GM19467 (cell line): Measurements from ENCODE around the gene MCHR1.
"Not testable (repeated sequence)": the region's sequence is repeated elsewhere in the genome, so short reads cannot be mapped to it uniquely, and the experiment has no call there.

ENCODE experiments used
- ATAC-seq: cut with Tn5 transposase; IDR thresholded peaks from one replicate; pipeline ENCODE4 v1.9.1; 2021; ENCODE audit warnings: mild to moderate bottlenecking, moderate library complexity; ENCODE audit not compliant: unreplicated experiment

Gene MCHR1

GRCh38 chr22:40687706-40688105 lies 8.4 kb downstream of the MCHR1 start:
- no peak for ATAC-seq

DNA sequence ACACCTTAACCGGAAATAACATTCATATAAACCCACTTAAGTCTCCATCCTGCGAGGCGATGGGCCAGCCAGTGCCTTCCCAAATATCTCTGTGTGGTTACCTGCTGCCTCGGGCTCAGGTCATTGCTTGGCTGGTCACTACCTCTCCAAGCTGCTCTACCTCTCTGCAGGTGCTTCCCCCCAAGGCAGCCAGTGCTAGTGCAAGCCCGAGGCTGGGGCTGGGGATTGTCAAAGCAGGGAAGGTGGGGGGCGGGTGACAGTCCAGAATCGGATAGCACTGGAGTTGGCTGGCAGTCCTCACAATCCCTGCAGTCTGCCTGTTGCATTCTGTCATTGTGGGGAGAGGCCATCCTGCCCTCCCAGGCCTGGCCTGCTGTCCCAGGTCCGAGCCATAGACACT lies 11.1 kb downstream of the MCHR1 start:
- ATAC-seq: no peak

GRCh38 chr22:40691532-40691931 lies 12.2 kb downstream of the MCHR1 start:
- no peak for ATAC-seq

- no peak for ATAC-seq
These were observed 15.1 kb downstream of the MCHR1 start for GRCh38 chr22:40694411-40694810.

GRCh38 chr22:40701274-40701673 lies 22.0 kb downstream of the MCHR1 start:
- no peak for ATAC-seq

DNA sequence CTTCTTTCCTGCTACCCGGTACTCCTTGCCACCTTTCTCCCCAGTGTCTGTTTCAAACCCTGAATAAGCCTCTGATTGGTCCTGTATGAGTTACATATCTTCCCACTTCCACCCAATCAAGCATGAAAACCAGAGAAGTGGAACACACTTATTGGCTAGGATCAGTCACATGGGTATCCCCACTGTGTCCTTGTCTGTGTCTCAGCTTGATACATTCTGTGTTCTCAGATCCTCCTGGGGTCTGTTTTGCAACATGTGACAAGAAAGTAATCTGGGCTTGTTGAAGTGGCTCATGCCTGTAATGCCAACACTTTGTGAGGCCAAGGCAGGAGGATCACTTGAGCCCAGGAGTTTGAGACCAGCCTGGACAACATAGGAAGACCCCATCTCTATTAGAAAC lies 23.9 kb downstream of the MCHR1 start:
- no peak for ATAC-seq

- no peak for ATAC-seq
These were observed 24.5 kb downstream of the MCHR1 start for GRCh38 chr22:40703736-40704135.

DNA sequence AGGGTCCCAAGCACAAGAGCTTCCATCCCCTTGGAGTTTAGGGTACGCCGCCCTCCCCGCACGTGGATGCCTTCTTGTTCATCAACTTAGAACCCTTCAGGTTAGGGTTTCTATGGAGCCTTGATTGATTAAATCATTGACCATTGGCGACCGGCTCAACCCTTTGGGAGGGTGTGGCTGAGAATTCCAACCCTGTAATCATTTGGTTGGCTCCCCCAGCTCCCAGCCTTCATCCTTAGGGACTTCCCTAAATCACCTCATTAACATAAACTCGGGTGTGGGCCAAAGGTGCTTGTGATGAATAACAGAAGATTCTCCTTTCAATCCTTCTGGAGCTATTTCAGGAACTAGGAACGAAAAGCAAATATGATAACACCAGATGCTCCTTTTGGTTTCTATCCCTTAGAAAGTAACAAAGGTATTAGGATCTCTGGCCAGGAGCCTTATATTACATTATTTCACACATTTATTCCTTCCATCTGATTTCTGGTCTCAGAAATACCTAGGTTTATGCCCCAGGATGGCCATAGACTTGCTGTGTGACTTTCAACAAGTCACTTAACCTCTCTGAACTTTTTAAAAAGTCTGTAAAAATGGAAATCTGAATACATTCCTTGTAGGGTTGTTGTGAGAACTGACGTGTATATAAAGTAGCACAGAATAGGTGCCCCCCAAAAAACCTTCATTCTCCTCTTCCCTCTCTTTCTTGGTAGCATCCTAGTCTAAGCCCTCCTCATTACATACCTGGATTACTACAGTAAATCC lies 26.8 kb downstream of the MCHR1 start:
- ATAC-seq: no peak

- ATAC-seq: no peak
These were observed 27.9 kb downstream of the MCHR1 start for GRCh38 chr22:40707154-40707553.

- ATAC-seq: no peak
These were observed 28.9 kb downstream of the MCHR1 start for GRCh38 chr22:40708177-40708576.

DNA sequence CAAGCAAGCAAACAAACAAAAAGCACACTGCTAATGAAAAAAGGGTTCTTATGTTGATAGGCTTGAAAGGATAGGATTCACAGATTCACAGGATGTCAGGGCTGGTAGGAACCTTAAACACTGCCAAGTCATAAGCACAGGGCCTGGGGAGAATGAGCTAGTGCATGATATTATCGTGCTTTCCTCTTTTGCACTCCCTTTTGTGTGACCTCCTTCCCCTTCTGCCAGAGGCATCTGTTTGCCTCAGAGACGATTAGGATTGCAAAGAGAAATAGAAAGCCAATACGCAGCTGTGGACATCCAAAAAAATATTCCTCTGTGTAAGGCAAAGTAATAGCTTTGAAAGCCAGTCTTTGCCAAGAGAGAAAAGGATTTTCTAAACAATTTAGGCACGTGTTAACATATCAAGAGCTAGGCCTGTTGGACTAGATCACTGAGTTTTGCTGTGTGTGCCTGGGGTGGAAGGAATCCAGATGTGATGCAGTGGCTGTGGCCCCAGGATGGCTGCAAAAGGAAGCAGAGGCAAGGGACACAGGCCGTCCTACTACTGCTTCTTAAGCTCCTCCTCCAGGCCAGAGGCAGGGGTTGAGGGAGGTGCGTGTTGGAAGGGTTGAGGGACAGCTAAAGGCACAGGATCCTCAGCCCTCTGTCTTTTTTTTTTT lies 30.6 kb downstream of the MCHR1 start:
- ATAC-seq: no peak

- no peak for ATAC-seq
These were observed 33.0 kb downstream of the MCHR1 start for GRCh38 chr22:40712311-40712710.

DNA sequence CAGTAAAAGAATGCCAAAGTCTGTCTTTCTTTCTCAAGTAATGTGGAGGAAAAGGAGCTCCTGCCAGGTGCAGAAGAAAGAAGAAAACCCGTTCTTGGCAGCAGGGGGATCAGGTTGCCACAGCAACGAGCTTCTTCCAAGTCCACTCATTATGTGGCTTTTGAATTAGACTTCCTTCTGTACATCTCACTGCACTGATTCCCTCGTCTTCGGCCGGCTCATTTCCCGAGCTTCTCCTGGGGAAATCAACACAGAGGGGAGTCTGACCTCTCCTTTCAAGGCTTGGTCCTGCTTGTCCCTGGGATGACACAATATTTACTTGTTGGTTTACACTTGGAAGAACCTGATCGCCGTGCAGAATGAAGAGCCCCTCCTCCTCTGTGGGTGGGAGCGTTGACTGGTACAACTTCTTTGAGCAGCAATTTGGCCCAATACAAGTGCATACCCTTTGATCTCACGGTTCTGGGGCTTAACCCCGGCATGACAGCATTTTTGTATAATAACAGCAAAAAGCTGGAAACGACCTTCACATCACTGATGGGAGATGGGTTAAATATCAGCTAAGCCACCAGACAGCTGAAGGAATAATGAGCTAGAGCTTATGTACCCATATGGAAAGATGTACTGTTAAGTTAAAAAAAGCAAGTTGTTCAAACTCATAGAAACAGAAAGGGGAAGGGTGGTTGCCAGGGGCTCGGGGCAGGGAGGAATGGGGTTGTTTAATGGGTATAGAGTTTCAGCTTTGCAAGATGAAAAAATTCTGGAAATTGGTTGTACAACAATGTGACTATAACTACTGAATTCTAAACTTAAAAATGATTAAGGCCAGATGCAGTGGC lies 35.4 kb downstream of the MCHR1 start:
- no peak for ATAC-seq

DNA sequence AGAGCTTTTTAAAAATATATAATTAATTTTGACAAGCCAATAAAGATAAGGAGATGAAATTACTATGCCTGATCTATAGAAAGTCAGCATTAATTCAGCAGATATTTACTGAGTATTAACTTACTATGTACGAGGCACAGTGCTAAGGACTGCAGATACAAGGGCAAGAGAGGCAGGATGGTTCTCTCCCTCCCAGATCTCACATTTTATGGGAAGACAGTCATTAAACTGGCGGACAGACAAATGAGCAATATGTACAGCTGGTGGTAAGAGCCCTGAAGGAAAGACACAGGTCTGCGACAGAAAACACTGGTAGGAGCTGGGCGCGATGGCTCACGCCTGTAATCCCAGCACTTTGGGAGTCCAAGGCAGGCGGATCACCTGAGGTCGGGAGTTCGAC lies 36.8 kb downstream of the MCHR1 start:
- no peak for ATAC-seq

GRCh38 chr22:40717657-40718056 lies 38.4 kb downstream of the MCHR1 start:
- not testable (repeated sequence) for ATAC-seq

DNA sequence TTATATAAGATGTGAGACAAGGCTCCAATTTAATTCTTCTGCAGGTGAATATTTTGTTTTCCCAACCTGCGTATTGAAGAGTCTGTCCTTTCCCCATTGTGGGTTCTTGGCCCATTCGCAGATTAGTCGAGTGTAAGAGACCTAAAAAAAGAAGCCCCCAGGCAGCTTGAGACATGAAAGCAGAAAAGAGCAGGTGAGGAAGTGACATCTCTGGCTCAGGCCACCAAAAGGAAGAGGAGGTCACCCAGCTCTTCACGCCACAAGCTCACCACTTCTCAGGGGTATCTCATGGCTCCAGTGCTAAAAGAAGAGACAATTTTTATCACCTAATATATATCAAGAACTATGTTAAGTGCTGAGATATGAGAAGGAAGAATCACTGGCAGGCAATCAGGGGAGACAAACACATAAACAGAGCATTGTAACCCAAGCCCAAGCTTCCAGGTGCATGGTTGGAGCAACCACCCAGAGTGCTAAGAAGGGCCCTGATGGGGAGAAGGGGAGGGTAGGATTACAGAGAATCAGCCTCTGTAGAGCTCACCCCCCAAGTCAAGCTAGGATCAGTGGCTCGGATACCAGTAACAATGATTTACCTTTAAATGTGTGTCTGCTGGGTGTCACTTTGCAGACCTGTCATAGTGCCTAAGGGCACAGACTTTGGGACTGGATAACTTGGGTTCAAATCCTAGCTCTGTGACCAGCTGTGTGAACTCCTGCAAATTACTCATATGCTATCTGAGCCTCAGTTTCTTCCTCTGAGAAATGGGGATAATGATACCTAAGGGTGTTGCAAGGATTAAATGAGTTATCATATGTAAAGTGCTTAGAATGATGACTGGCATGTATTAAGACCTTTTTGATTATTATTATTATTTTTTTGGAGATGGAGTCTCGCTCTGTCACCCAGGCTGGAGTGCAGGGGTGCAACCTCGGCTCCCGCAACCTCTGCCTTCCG lies 39.2 kb downstream of the MCHR1 start:
- ATAC-seq: no peak

- ATAC-seq: no peak
These were observed 40.3 kb downstream of the MCHR1 start for GRCh38 chr22:40719599-40719998.

GRCh38 chr22:40720156-40720537 lies 40.9 kb downstream of the MCHR1 start:
- ATAC-seq: not testable (repeated sequence)

GRCh38 chr22:40720538-40721256 lies 41.4 kb downstream of the MCHR1 start:
- ATAC-seq: no peak

- ATAC-seq: no peak
These were observed 42.0 kb downstream of the MCHR1 start for GRCh38 chr22:40721266-40721665.
